ENCODE measurements around the gene ANXA1. TPM values are rescaled to one million over a fixed set of nuclear protein-coding genes. Genes with fewer than 3 reads are reported as not detected.

ANXA1 gene
- total and polyA plus RNA-seq, 2 donors (not counting 3 experiments of a cell fraction or from before 2014, with no cell fraction given): 403 to 525 TPM

DNA sequence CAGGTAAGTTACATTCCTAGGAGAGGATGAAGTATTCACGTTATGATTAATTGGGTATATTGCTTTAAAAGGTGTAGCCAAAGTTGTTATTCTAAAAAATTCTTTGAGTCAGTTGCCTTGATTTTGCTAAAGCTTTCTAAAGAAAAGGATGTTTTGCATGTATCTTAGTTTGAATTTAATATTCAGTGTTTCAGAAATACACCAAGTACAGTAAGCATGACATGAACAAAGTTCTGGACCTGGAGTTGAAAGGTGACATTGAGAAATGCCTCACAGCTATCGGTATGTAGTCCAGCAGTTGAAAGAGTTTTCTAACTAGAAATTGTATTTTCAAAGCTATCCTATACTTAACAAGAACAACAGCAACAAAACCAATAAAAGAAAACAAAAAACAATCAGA is 14.2 kb downstream of the ANXA1 start:
- BruUV-seq (replicated peaks): no TSS peak
- no peak overlapping the region for H2AFZ ChIP-seq (ENCODE audit: low read depth, low read length)
- intact Hi-C loops (cut with micrococcal nuclease) (no loop called here), dilution Hi-C loops (cut with MboI; ENCODE audit: extremely low pct_ligation_motif_present, low sequenced_read_pairs) (no loop called here)
- no peak overlapping the region for H3K27ac ChIP-seq (ENCODE audit: insufficient read depth, low read depth, low read length)
- H3K4me3 ChIP-seq (replicated peaks in 1 of 3; ENCODE audit: insufficient read depth in 1 of 3, low read depth in 1 of 3, low read length in 3 of 3): no peak overlapping the region
- DNase-seq (ENCODE audit: low read depth, low spot score) (no peak), FAIRE-seq (no peak)
- peaks cover 31 to 79% of the 10 kb centered on the region in 2 experiments for H3K36me3 ChIP-seq (ENCODE audit: control insufficient read depth in 2 of 2, extremely low read depth in 1 of 2, insufficient read depth in 2 of 2, low read length in 2 of 2)
- no peaks in the 10 kb centered on the region for H3K79me2 ChIP-seq (ENCODE audit: control insufficient read depth, insufficient read depth, low read length)
- ChIA-PET CTCF (interaction anchor here (0.8 kb wide), 1 partner anchor 58 kb away, joined by 4 read pairs; no protein-coding TSS in a partner anchor), POLR2A (no interaction called here)
- H4K20me1 ChIP-seq (replicated peaks; ENCODE audit: control insufficient read depth, extremely low read depth, insufficient read depth, low read length): peaks cover 2% of the 10 kb centered on the region
- no peaks in the 10 kb centered on the region for H3K9me1 ChIP-seq (replicated peaks; ENCODE audit: control insufficient read depth, extremely low read depth, insufficient read depth, low read length)
- no peaks in the 10 kb centered on the region for H3K9me3 ChIP-seq (replicated peaks; ENCODE audit: control insufficient read depth, insufficient read depth, low read length)
- no peaks in the 10 kb centered on the region for H3K4me1 ChIP-seq (ENCODE audit: control insufficient read depth, extremely low read depth, insufficient read depth, low read length)
- TF ChIP-seq GATA2 (IDR thresholded peaks at IDR 0.05; ENCODE audit: insufficient read depth, insufficient read length, low read depth, low read length): no peak
- TF ChIP-seq POLR2A (IDR thresholded peaks at IDR 0.05; ENCODE audit: low read depth, low read length): no peak
- TF ChIP-seq MYC (IDR thresholded peaks at IDR 0.05; ENCODE audit: low read depth, low read length): no peak
- TF ChIP-seq JUN (IDR thresholded peaks at IDR 0.05; ENCODE audit: borderline replicate concordance, insufficient read depth, insufficient read length, low read depth): no peak
- no peak for TF ChIP-seq POLR2AphosphoS5 (IDR thresholded peaks at IDR 0.05; ENCODE audit: insufficient read depth, low read depth, low read length)
- TF ChIP-seq EZH2 (IDR thresholded peaks at IDR 0.05; ENCODE audit: borderline replicate concordance, low read depth, low read length, severe bottlenecking): no peak
- TF ChIP-seq, protein P1, sequence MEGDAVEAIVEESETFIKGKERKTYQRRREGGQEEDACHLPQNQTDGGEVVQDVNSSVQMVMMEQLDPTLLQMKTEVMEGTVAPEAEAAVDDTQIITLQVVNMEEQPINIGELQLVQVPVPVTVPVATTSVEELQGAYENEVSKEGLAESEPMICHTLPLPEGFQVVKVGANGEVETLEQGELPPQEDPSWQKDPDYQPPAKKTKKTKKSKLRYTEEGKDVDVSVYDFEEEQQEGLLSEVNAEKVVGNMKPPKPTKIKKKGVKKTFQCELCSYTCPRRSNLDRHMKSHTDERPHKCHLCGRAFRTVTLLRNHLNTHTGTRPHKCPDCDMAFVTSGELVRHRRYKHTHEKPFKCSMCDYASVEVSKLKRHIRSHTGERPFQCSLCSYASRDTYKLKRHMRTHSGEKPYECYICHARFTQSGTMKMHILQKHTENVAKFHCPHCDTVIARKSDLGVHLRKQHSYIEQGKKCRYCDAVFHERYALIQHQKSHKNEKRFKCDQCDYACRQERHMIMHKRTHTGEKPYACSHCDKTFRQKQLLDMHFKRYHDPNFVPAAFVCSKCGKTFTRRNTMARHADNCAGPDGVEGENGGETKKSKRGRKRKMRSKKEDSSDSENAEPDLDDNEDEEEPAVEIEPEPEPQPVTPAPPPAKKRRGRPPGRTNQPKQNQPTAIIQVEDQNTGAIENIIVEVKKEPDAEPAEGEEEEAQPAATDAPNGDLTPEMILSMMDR (IDR thresholded peaks at IDR 0.05; ENCODE audit: extremely low read depth in 1 of 2, insufficient read depth in 1 of 2, low read depth in 1 of 2, low read length in 2 of 2): no peak
- TF ChIP-seq, protein P2, sequence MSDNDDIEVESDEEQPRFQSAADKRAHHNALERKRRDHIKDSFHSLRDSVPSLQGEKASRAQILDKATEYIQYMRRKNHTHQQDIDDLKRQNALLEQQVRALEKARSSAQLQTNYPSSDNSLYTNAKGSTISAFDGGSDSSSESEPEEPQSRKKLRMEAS (IDR thresholded peaks at IDR 0.05; ENCODE audit: insufficient read depth, insufficient read length): no peak
- no peak for TF ChIP-seq FOS (IDR thresholded peaks at IDR 0.05; ENCODE audit: borderline replicate concordance, insufficient read depth, low read length)
- no peak overlapping the region for H3K9ac ChIP-seq (replicated peaks; ENCODE audit: extremely low read depth, insufficient read depth, low read length)
- no peaks in the 10 kb centered on the region for H3K27me3 ChIP-seq (ENCODE audit: control insufficient read depth in 2 of 2, insufficient read depth in 2 of 2, low read length in 2 of 2)
- no peak overlapping the region for H3K4me2 ChIP-seq (ENCODE audit: insufficient read depth, low read length)
